ENCODE data around the gene GFI1. TPM values are rescaled to one million over a fixed set of nuclear protein-coding genes. Genes with fewer than 3 reads are reported as not detected.

The GFI1 gene
- polyA plus RNA-seq, 1 donor = 5.0 TPM

GRCh38 chr1:92480813-92481598 lies 5.7 kb downstream of the GFI1 start:
- H3K4me3 ChIP-seq (ENCODE audit: low read length) = no peak overlapping the region
- WGBS (ENCODE audit: insufficient coverage, low lambda C conversion rate) = no CpG with 5 or more reads among the region's 65 CpGs
- no peak overlapping the region for H3K27ac ChIP-seq (ENCODE audit: low read length)
- no peaks in the 10 kb centered on the region for H3K36me3 ChIP-seq (ENCODE audit: control insufficient read depth, insufficient read depth, low read length)
- DNase-seq = peak in 1 of 2 donors; percentile 47
- peaks cover 54% of the 10 kb centered on the region for H3K4me1 ChIP-seq (ENCODE audit: control insufficient read depth, insufficient read depth, low read length)
- peaks cover 90% of the 10 kb centered on the region for H3K27me3 ChIP-seq (ENCODE audit: control insufficient read depth, insufficient read depth, low read length)
- H3K9me3 ChIP-seq (ENCODE audit: control insufficient read depth, low read depth, low read length) = peaks cover 29% of the 10 kb centered on the region

GRCh38 chr1:92480200-92480812 lies 6.4 kb downstream of the GFI1 start:
- peak in 1 of 2 donors; percentile 54 for DNase-seq
- peaks cover 86% of the 10 kb centered on the region for H3K27me3 ChIP-seq (ENCODE audit: control insufficient read depth, insufficient read depth, low read length)
- H3K4me1 ChIP-seq (ENCODE audit: control insufficient read depth, insufficient read depth, low read length) = peaks cover 50% of the 10 kb centered on the region
- H3K4me3 ChIP-seq (ENCODE audit: low read length) = no peak overlapping the region
- H3K27ac ChIP-seq (ENCODE audit: low read length) = no peak overlapping the region
- peaks cover 29% of the 10 kb centered on the region for H3K9me3 ChIP-seq (ENCODE audit: control insufficient read depth, low read depth, low read length)
- no peaks in the 10 kb centered on the region for H3K36me3 ChIP-seq (ENCODE audit: control insufficient read depth, insufficient read depth, low read length)
- no CpG with 5 or more reads among the region's 59 CpGs for WGBS (ENCODE audit: insufficient coverage, low lambda C conversion rate)

- no peak for DNase-seq
- Histone ChIP-seq H3K36me3 (ENCODE audit: control insufficient read depth, insufficient read depth, low read length) (no peaks in the 10 kb centered on the region), H3K27me3 (ENCODE audit: control insufficient read depth, insufficient read depth, low read length) (peaks cover 84% of the 10 kb centered on the region), H3K4me3 (ENCODE audit: low read length) (no peak overlapping the region), H3K27ac (ENCODE audit: low read length) (no peak overlapping the region), H3K4me1 (ENCODE audit: control insufficient read depth, insufficient read depth, low read length) (peaks cover 43% of the 10 kb centered on the region), H3K9me3 (ENCODE audit: control insufficient read depth, low read depth, low read length) (peaks cover 26% of the 10 kb centered on the region)
- WGBS (ENCODE audit: insufficient coverage, low lambda C conversion rate) = 94% methylated on average over 2 of the region's 9 CpGs
Measured at GRCh38 chr1:92479587-92479986, 7.1 kb downstream of the GFI1 start.

- Histone ChIP-seq H3K4me3 (ENCODE audit: low read length) (no peak overlapping the region), H3K9me3 (ENCODE audit: control insufficient read depth, low read depth, low read length) (peaks cover 21% of the 10 kb centered on the region), H3K27ac (ENCODE audit: low read length) (no peak overlapping the region), H3K27me3 (ENCODE audit: control insufficient read depth, insufficient read depth, low read length) (peaks cover 79% of the 10 kb centered on the region), H3K4me1 (ENCODE audit: control insufficient read depth, insufficient read depth, low read length) (peaks cover 31% of the 10 kb centered on the region), H3K36me3 (ENCODE audit: control insufficient read depth, insufficient read depth, low read length) (no peaks in the 10 kb centered on the region)
- 71% methylated on average over 1 of the region's 3 CpGs for WGBS (ENCODE audit: insufficient coverage, low lambda C conversion rate)
- no peak for DNase-seq
Measured at GRCh38 chr1:92478393-92478792, 8.3 kb downstream of the GFI1 start.

- no CpG with 5 or more reads among the region's 12 CpGs for WGBS (ENCODE audit: insufficient coverage, low lambda C conversion rate)
- Histone ChIP-seq H3K4me3 (ENCODE audit: low read length) (no peak overlapping the region), H3K9me3 (ENCODE audit: control insufficient read depth, low read depth, low read length) (peaks cover 10% of the 10 kb centered on the region), H3K27me3 (ENCODE audit: control insufficient read depth, insufficient read depth, low read length) (peaks cover 57% of the 10 kb centered on the region), H3K27ac (ENCODE audit: low read length) (no peak overlapping the region), H3K4me1 (ENCODE audit: control insufficient read depth, insufficient read depth, low read length) (peaks cover 9% of the 10 kb centered on the region), H3K36me3 (ENCODE audit: control insufficient read depth, insufficient read depth, low read length) (no peaks in the 10 kb centered on the region)
- DNase-seq = peak in 1 of 2 donors; percentile 50
Measured at GRCh38 chr1:92476071-92476631, 10.6 kb downstream of the GFI1 start.

GRCh38 chr1:92475029-92475428 lies 11.7 kb downstream of the GFI1 start:
- WGBS (ENCODE audit: insufficient coverage, low lambda C conversion rate) = no CpG with 5 or more reads among the region's 3 CpGs
- DNase-seq = no peak
- peaks cover 1% of the 10 kb centered on the region for H3K4me1 ChIP-seq (ENCODE audit: control insufficient read depth, insufficient read depth, low read length)
- H3K4me3 ChIP-seq (ENCODE audit: low read length) = no peak overlapping the region
- no peak overlapping the region for H3K27ac ChIP-seq (ENCODE audit: low read length)
- H3K27me3 ChIP-seq (ENCODE audit: control insufficient read depth, insufficient read depth, low read length) = peaks cover 46% of the 10 kb centered on the region
- no peaks in the 10 kb centered on the region for H3K36me3 ChIP-seq (ENCODE audit: control insufficient read depth, insufficient read depth, low read length)
- H3K9me3 ChIP-seq (ENCODE audit: control insufficient read depth, low read depth, low read length) = peaks cover under 1% of the 10 kb centered on the region

- H3K4me1 ChIP-seq (ENCODE audit: control insufficient read depth, insufficient read depth, low read length) = no peaks in the 10 kb centered on the region
- no peak overlapping the region for H3K27ac ChIP-seq (ENCODE audit: low read length)
- H3K4me3 ChIP-seq (ENCODE audit: low read length) = no peak overlapping the region
- H3K36me3 ChIP-seq (ENCODE audit: control insufficient read depth, insufficient read depth, low read length) = no peaks in the 10 kb centered on the region
- H3K27me3 ChIP-seq (ENCODE audit: control insufficient read depth, insufficient read depth, low read length) = peaks cover 35% of the 10 kb centered on the region
- no peaks in the 10 kb centered on the region for H3K9me3 ChIP-seq (ENCODE audit: control insufficient read depth, low read depth, low read length)
- no peak for DNase-seq
- 100% methylated on average over 1 of the region's 5 CpGs for WGBS (ENCODE audit: insufficient coverage, low lambda C conversion rate)
Measured at GRCh38 chr1:92473781-92474495, 12.8 kb downstream of the GFI1 start.

GRCh38 chr1:92470216-92470615 lies 16.5 kb downstream of the GFI1 start:
- H3K27ac ChIP-seq (ENCODE audit: low read length) = no peak overlapping the region
- no peaks in the 10 kb centered on the region for H3K36me3 ChIP-seq (ENCODE audit: control insufficient read depth, insufficient read depth, low read length)
- 100% methylated on average over 1 of the region's 1 CpG for WGBS (ENCODE audit: insufficient coverage, low lambda C conversion rate)

GRCh38 chr1:92466683-92467352 lies 19.9 kb downstream of the GFI1 start:
- Histone ChIP-seq H3K36me3 (ENCODE audit: control insufficient read depth, insufficient read depth, low read length) (no peaks in the 10 kb centered on the region), H3K27ac (ENCODE audit: low read length) (no peak overlapping the region), H3K27me3 (ENCODE audit: control insufficient read depth, insufficient read depth, low read length) (no peaks in the 10 kb centered on the region), H3K4me1 (ENCODE audit: control insufficient read depth, insufficient read depth, low read length) (no peaks in the 10 kb centered on the region), H3K9me3 (ENCODE audit: control insufficient read depth, low read depth, low read length) (no peaks in the 10 kb centered on the region), H3K4me3 (ENCODE audit: low read length) (no peak overlapping the region)
- WGBS (ENCODE audit: insufficient coverage, low lambda C conversion rate) = no CpG with 5 or more reads among the region's 1 CpG
- no peak for DNase-seq

More at GRCh38 chr1:92470216-92470615, 16.5 kb downstream of the GFI1 start:
- DNase-seq = no peak
- peaks cover 12% of the 10 kb centered on the region for H3K27me3 ChIP-seq (ENCODE audit: control insufficient read depth, insufficient read depth, low read length)
- no peak overlapping the region for H3K4me3 ChIP-seq (ENCODE audit: low read length)
- H3K4me1 ChIP-seq (ENCODE audit: control insufficient read depth, insufficient read depth, low read length) = no peaks in the 10 kb centered on the region
- H3K9me3 ChIP-seq (ENCODE audit: control insufficient read depth, low read depth, low read length) = no peaks in the 10 kb centered on the region

GRCh38 chr1:92465256-92465647 lies 21.5 kb downstream of the GFI1 start:
- Histone ChIP-seq H3K9me3 (ENCODE audit: control insufficient read depth, low read depth, low read length) (no peaks in the 10 kb centered on the region), H3K36me3 (ENCODE audit: control insufficient read depth, insufficient read depth, low read length) (no peaks in the 10 kb centered on the region), H3K4me3 (ENCODE audit: low read length) (no peak overlapping the region), H3K4me1 (ENCODE audit: control insufficient read depth, insufficient read depth, low read length) (no peaks in the 10 kb centered on the region), H3K27ac (ENCODE audit: low read length) (no peak overlapping the region), H3K27me3 (ENCODE audit: control insufficient read depth, insufficient read depth, low read length) (no peaks in the 10 kb centered on the region)
- DNase-seq = no peak
- no CpG with 5 or more reads among the region's 1 CpG for WGBS (ENCODE audit: insufficient coverage, low lambda C conversion rate)

Data from large intestine (tissue), 3 donors.